ENCODE data around the gene SNRK.
A peak's percentile ranks its signal among the peaks of the same experiment; 100 is the strongest.

Gene SNRK

GRCh38 chr3:43372007-43372740, 85.8 kb downstream of the SNRK start:
- no peak for DNase-seq

- no peak for DNase-seq
Observed at GRCh38 chr3:43372809-43373559, 86.6 kb downstream of the SNRK start.

GRCh38 chr3:43373560-43373928, 87.2 kb downstream of the SNRK start:
- no peak for DNase-seq

- peak; percentile 74 for DNase-seq
Observed at GRCh38 chr3:43378066-43378935, 92.0 kb downstream of the SNRK start.

- DNase-seq: no peak
Observed at GRCh38 chr3:43379343-43379742, 93.0 kb downstream of the SNRK start.

GRCh38 chr3:43388175-43388574, 101.8 kb downstream of the SNRK start:
- DNase-seq: no peak

- no peak for DNase-seq
Observed at GRCh38 chr3:43388915-43389314, 102.6 kb downstream of the SNRK start.

- peak; percentile 74 for DNase-seq
Observed at GRCh38 chr3:43389388-43390254, 103.3 kb downstream of the SNRK start.

- DNase-seq: no peak
Observed at GRCh38 chr3:43390255-43390588, 103.9 kb downstream of the SNRK start.

GRCh38 chr3:43391621-43392020, 105.3 kb downstream of the SNRK start:
- no peak for DNase-seq

GRCh38 chr3:43394041-43394554, 107.8 kb downstream of the SNRK start:
- no peak for DNase-seq

- DNase-seq: no peak
Observed at GRCh38 chr3:43399034-43399433, 112.7 kb downstream of the SNRK start.

GRCh38 chr3:43400167-43400566, 113.8 kb downstream of the SNRK start:
- DNase-seq: no peak

Measured in stimulated activated CD4-positive, alpha-beta T cell treated with anti-CD3 and anti-CD28 coated beads, Interleukin-15, amount 100 ng/mL, for 24 hours (primary cell).